GM21447 (cell line): Measurements from ENCODE around the gene MCF2L2.

Experiments used
- ATAC-seq: cut with Tn5 transposase; IDR thresholded peaks from one replicate; pipeline ENCODE4 v1.9.1; 2021; ENCODE audit not compliant: unreplicated experiment

MCF2L2 gene

DNA sequence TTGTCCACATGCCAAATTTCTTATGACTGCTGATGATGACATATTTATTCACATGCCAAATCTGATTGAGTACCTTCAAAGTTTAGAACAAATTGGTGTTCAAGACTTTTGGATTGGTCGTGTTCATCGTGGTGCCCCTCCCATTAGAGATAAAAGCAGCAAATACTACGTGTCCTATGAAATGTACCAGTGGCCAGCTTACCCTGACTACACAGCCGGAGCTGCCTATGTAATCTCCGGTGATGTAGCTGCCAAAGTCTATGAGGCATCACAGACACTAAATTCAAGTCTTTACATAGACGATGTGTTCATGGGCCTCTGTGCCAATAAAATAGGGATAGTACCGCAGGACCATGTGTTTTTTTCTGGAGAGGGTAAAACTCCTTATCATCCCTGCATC lies 158.1 kb downstream of the MCF2L2 start:
- no peak for ATAC-seq

DNA sequence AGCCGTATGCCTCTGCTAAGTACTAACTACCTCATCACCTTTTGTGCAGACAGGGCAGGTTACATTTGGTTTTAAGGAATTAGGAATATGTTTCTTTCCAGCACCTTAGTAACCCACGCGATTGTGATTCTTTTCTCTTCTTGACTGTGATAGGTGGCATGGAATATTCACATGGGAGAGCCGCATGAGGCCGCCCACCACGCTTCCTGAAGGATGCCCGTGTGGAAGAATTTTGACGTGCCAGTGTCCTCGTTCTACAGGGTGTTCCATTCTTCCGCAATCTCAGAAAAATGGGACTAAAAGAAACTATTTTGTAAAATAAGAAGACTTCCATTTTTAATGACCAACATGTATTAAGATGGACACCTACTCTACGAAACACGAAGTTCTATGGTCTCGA lies 159.1 kb downstream of the MCF2L2 start:
- no peak for ATAC-seq

DNA sequence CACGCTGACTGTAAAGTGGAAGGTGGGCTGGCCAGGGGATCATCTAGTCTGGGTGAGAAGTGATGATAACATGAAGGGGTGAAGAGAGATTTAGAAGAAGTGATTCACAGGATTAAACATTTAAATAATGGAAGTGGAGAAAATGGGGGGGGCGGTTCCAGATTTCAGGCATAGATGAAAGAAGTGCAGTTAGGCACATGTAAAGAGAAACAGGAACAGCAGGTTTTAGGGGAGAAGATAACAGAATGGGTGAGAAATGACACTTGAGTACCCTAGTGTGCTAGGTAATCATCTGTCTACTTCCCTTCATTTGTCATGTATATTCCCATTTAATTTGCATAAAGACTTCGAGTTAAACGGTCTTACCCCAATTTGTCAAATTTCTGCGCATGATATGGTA lies 160.1 kb downstream of the MCF2L2 start:
- ATAC-seq, result no peak

DNA sequence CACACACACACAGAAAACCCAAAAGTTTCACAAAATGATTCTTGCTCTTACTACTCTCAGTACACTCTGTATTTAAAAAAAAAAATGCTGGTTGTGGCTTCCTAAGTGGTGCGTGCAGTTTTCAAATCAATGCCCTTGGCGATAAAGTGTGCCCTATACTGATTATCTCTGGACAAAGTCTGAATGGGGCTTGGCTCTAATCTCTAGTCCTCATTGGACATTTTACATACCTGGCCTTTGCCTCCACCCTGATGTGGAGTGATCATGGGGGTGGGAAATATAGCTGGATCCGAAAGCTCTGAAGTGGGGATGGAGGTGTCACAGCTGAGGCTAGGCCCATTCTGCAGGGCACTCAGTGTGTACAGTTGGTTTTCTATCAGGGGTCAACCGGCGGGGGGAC lies 161.3 kb downstream of the MCF2L2 start:
- ATAC-seq, result no peak

DNA sequence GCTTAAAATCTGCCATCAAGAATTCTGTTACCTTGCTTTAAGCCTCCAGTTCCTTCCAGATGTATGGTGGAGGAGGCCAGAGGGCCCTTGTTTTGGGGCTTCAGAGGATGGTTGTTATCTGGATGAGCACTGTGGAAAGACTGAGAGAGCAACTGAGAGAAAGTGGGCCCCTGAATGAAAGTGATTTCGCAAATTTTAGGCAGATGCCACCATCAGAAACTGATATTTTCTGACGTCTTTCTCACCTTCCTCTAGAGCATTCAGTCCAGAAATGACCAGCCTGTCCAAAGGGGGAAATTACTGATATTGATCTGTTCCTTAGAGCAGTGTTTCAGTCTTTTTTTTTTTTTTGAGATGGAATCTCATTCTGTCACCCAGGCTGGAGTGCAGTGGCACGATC lies 162.0 kb downstream of the MCF2L2 start:
- ATAC-seq, result no peak

DNA sequence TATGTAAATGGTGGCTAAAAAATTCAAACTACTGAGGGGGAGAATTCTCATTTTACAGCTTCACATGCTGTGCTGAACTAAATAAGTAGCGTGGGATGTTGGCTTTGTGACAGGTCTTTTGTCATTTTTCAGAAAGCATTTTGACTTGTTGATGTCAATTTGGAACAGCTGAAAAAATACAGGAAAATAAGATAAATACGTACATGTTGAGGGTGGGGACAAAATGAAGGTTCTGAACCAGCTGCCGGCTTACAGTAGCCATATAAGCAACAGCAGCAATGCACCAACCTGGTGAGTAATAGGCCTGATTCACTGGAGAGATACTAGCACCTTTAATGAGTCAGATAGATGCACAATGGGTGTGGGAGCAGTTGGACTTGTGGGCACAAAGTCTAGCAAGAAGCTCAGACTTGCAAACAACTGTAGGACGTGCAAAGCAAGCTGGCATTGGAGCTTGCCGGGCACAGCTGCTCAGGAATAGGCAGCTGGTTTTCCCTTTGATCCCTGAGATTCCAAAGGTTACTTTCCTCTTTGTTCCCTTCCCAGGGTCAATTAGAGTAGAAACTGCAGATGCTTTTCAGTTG lies 162.5 kb downstream of the MCF2L2 start:
- no peak for ATAC-seq

DNA sequence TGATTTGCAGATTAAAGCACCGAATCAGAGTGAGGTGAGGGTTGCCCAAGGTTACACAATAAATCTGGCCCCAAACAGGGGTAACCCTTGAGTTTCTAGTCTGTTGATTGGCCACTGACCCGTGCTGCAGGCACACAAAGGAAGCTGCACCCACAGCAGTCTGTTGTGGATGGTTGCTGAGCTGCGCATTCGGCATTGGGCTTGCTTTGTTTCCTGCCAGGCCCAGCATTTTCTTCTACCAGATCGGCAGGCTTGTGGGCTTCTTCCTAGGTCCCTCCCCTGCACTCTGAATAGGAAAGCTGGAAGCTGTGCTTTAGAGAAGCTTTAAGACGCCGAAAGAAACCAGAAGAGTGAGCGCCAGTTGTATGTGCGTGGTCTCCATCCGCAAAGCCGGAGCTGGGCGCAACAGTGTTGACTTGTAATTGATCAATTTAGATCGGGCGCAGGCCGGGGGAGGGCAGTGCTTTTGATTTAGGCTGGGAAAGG lies 163.2 kb downstream of the MCF2L2 start:
- ATAC-seq, result no peak

DNA sequence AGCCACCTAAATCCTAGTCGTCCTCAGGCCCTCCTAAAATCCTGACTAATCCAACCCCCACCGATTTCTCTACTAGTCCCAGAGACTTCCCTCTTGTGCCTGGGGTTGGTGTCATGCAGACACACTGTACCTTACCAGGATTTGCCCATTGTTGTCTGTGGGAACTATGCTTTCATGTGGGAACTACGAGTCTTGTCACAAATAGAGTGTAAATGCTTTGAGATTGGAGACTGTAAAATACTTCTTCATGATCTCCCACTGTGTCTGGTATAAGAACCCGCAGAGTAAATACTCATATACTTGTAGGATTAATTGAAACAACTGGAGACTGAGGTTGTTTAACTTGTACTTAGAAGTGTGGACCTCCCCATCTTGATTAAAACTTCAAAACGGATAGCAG lies 164.2 kb downstream of the MCF2L2 start:
- ATAC-seq, result no peak

DNA sequence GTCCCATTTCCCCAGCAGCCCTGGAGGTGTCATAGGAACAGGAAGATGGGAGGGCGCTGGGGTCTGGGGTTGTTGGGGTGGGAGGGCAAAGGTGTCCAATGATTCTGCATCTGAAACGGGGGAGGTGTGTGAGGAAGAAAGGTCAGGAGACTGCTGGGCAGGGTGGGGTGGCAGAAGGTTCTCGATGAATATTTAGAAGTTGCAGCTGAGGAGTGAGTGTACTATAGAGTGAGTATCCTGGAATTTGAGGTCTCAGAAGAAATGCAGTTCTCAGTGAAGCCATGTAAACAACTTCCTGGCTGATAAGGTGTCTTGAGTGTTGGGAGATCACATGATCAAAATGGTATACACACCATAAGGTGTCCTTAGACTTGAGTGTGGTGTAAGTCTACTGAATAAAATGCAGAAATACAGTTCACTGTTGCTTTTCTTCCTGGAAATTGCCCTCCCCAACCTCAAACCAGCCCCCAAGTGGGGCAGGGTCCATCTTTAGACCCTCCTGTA lies 165.5 kb downstream of the MCF2L2 start:
- ATAC-seq, result no peak

DNA sequence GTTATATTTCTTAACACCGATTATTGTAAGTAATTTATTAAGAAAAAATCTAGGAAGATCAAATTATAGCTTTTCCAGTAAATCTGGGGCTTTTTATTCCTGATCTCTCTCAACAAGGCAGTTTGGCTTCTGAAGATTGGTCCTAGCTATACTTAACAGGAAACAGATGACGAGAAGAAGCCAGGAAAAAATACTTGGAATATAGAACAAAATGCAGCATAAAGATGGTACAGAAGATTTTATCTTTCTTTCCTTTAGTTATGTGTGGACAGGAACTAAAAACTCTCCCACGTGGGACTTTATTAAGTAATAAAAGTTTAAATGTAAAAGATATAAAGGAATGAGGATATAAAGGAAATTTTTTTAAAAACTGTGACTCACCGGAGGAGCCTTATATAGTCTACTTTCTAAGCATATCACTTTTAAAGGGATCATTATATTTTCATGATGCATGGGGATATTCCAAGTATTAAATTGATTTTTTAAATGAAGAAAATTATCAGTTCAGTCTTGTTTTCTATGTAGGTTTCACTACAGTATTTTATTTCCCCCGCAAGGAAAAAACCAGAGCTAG lies 167.2 kb downstream of the MCF2L2 start:
- no peak for ATAC-seq

DNA sequence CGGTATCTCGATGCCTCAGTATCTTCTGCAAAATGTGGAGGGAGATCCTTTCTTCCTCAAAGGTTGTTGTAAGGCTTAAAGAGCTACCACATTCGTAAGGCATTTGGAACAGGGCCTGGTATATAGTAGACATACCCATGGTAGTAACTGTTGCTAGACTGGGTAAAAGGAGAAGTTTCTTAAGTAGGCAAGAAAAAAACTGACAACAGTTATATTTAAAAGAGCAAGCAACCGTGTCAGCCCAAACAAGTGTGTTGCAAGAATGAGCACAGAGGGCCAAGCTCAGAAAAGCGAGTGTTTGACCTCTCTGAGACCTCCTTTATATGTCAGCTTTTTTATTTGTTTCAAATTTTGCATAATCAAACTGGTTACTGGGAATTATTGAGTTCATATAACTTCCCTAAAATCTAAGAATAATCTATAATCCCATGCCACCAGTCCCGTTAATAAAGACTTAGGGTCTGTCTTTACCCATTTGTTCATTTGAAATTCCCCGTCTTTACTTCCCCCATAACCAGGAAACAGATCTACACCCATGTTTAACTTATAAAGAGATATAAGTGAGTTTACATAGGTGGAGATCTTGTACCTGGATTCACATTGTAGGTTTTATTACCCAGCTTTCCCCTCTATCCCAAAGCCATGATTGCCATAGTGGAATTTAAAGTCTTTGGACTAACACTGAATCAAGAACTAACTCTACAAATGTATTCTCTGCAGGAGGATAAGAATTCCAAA lies 168.1 kb downstream of the MCF2L2 start:
- no peak for ATAC-seq

DNA sequence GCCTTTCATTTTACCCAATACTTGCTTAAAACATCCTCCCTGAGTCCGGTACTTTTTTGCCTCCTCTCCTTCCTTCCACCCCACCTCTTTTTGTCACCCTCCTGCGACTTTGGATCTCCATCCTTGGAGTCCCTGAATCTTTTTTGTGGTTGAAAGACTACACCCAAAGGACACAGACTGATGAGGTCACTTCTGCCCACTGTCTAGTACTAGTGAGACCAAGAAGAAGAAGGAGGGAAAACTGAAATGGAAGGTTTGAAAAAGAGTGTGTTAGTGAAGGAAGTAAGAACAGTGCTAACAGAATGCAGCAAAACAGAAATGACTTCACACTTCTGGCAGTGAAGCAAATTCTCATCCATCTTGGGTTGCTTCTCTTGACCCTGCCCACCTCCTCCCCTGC lies 168.8 kb downstream of the MCF2L2 start:
- no peak for ATAC-seq

DNA sequence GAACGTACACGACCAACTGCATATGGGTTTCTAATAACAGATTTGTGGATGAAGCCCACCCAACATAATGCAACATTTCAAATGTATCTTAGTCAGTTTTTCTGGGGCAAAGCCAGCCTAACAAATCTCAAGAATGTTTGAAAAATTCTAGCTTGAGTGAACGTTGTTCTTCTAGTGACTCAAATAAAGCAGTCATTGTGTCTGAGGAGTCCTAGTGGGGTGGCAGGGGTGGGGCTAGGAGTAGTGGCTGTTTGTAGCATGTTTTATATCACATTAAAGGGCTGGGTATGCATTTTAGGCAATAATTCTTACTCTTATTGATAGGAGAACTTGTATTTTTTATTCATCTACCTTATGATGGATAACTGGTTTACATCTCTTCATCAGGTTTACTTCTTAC lies 169.3 kb downstream of the MCF2L2 start:
- ATAC-seq, result no peak

DNA sequence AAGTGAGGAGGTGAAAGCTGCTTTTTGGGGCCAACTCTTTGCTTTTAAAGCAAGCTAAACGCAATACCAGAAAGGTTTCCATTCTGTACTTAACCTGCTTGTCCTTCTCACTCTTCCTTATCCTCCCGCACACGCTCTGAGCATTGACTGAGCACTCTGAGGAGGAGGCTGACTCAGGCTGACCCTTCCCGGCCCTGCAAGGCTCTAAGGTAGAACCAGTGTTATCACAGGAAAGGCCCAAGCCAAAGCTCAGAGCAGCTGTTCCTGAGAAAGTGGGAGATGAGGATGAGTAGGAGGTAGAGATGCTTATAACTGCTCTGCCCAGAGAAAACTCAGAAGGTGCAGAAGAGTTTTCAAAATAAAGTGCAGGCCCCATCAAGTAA lies 173.1 kb downstream of the MCF2L2 start:
- no peak for ATAC-seq

DNA sequence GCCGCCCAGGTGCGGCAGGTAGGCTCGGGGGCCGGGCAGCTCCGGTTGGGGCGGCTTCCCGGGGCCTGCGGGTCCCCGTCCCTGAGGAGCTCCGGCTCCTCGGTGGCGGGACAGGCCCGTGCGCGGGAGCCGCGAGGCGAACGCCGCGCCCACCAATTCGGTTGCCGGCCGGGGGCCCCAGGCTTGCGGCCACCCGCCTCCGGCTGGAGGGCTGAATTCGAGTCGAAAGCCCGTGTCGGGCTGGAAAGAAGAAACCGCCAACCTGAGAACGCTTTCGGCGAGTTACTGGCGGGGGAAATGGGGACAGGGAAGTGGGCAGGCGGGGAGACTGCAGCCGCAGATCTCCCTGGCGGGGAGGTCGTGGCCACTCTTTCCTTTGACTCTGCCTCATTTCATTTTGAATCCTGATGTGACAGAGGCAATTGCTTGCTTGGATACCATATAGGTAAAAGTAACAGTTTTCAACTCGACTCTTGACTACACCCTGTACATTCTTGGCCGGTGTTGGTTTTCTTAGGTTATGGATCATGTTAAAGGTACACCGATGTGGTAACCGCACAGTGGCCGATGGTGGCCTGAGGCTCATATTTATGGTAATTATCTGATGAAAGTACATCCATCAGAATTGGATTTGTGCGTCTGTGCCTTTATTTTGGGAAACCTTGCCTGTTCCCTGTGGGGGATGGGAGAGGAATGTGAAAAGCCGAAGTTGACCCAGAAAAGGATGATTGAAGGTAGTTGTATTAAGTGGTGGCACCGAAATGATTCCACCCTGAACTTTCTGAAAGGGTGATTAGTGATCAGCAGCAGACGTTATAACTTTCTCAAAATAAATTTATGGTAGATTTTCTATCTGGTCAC lies 173.7 kb downstream of the MCF2L2 start:
- ATAC-seq, result no peak

DNA sequence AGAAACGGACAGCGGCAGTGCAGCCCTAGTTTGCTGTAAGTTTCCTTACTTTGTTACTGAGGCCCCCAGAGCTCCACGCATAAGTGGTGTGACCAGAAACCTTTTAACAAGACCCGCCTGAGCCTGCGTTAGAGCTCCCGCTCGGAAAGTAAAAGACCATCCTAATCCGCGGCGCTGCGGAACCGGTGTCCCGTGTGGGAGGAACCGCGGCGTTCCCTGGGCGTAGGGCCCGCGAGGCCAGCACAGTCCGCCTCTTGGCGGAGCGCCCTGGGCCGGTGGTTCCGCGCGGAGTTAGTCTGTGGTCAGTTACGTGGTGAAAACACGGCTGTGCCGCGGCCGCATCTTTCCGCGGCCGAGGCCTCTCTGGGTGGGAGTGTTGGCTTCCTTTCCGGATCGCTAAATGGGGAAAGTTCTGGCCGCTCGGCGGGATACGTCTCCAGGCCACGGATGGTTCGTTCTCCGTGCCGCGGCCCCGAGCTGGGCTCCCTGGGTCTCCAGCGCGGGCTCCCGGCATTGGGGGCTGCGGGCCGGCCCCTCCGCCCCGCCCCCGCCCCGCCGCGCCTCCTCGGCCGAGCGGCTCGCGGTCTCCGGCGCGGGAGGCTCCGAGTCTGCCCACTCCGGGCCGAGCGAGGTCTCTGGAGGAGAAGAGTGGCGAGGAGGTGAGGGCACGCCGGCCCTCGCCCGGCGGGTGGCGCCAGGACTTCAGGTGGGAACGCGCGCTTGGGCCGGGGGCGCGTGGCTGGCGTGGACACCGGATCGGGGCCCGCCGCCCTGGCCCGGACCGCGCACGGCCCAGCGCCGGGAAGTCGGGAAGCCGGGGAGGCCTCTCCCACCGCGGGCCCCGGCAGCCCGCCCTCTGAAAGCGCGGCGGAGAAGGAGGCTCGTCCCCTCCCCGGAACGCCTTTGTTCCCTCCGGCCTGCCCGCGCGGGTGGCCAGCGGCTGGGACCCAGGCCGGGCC lies 174.6 kb downstream of the MCF2L2 start:
- no peak for ATAC-seq

DNA sequence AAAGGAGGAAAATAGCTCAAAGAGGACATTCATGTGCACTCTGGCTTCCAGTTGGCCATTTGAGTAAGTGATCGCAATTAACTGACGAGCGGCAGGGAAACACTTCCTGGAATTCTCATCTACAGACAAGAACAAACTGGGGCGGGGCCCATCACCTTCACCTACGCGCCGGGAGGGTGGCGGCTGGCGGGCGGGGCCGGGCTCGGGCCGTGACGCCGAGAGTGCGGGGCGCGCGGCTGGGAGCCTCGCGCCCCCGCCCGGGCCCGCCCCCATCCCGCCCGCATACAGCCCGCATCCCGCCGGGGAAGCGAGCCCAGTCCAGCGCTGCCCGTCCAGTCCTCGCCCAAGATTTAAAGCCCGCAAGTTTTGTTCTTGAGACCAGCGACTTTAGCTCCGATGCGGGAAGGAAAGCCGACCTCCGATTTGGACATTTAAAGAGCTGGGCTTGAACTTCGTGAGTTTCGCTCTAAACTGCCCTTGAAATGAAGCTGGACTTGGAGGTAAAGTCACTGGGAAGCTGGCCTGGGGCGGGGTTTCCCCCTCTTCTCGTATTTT lies 175.4 kb downstream of the MCF2L2 start, which contains the start of gene B3GNT5:
Gene B3GNT5 (plus strand): TSS at position 281 of the 555 bp plus-strand sequence. CDS start 16,546 bp downstream, outside the sequence.
- ATAC-seq, result no peak

DNA sequence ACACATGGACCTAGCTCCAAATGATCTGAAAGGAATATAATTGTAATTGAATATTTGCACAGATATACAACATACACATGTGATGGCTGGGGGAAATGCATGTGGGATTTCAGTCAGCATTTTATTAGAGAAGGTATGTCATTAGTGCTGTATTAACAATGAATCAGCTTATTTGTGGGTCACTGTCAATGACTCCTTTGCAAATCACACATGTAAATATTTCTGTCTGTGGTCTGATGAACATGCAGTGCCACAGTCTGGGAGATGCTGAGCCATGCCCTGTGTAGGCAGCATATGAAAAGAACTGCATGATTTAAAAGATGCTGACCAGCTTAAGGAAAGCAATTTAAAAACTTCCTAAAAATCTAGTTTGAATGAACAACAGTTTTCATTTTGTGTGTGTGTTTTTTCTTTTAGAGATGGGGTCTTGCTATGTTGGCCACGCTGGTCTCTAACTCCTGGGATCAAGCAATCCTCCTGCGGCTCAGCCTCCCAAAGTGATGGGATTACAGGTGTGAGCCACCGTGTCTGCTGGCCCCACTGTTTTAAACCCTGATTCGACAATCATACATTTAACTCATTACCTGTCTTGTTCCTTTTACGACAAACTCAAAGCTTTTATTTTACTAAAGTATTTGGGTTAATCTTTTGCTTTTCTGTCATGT lies 176.2 kb downstream of the MCF2L2 start:
- no peak for ATAC-seq

DNA sequence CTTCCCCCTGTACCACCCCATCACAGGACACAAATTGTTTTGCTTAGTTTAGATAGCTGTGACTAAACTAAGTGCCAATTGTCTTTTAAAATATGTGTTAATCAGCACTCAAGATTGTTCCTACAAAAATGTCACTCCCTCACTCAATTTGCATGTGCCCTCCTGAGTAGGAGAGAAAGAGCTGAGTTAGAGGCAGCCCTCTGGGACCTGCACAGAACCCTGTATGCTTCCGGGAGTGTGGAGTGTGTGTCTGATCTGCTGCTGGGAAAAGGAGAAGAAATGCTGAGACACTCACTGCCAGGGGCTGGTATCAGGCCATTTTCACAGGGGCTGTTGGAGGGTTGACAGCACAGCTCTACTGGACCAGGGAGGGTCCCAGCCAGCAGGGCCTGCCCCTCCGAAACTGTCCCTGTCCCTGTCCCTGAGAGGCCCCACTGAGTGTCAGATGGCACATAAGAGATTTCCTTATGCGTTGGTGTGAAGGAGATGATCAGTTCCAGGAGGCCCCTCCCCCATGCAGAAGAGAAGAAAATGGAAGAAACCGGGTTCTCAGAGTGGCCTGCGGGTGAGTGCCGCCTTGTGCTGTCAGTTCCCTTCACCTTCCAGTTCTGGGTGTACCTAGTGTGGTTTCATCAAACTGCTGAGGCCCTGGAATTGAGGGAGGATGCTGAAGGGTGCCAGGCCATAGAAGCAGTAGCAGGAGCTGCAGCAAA lies 179.3 kb downstream of the MCF2L2 start:
- no peak for ATAC-seq
